ENCODE measurements around the gene DOLK. TPM values are rescaled to one million over a fixed set of nuclear protein-coding genes. Genes with fewer than 3 reads are reported as not detected.

DOLK gene
- total and polyA plus RNA-seq, 2 of the 4 experiments (the other 2 are of a cell fraction): 23.2 to 30.8 TPM

- ChIA-PET CTCF (interaction anchor here (1.0 kb wide), 1 partner anchor 9 kb away, joined by 4 read pairs; no protein-coding TSS in a partner anchor), POLR2A (ENCODE audit: unreplicated experiment) (no interaction called here)
- Histone ChIP-seq H3K9me1 (ENCODE audit: insufficient read depth, low read length) (no peaks in the 10 kb centered on the region), H4K91ac (ENCODE audit: insufficient read depth, low read depth, low read length) (no peak overlapping the region), H2BK20ac (ENCODE audit: low read depth, low read length) (no peak overlapping the region), H4K5ac (ENCODE audit: low read depth, low read length) (no peak overlapping the region), H3K27ac (ENCODE audit: insufficient read depth, low read length) (no peak overlapping the region), H3K9ac (ENCODE audit: low read depth, low read length) (no peak overlapping the region), H3K56ac (ENCODE audit: extremely low read depth, insufficient read depth, low read length) (no peak overlapping the region), H2AK9ac (replicated peaks; ENCODE audit: low read depth, low read length, poor library complexity) (peak overlapping the region; percentile 42), H3K27me3 (ENCODE audit: control insufficient read depth, insufficient read depth, low read length) (no peaks in the 10 kb centered on the region), H3K4ac (ENCODE audit: low read depth, low read length) (no peak overlapping the region), H3K36me3 (ENCODE audit: control insufficient read depth, insufficient read depth, low read length) (no peaks in the 10 kb centered on the region; the same call in 1 of the 2 replicates), H3K4me2 (ENCODE audit: low read depth, low read length) (no peak overlapping the region), H3K18ac (ENCODE audit: low read depth, low read length) (no peak overlapping the region), H3K14ac (replicated peaks; ENCODE audit: low read depth, low read length) (no peak overlapping the region), H3K4me1 (ENCODE audit: control insufficient read depth, insufficient read depth, low read length) (no peaks in the 10 kb centered on the region), H3K79me1 (ENCODE audit: low read depth in 1 of 2, low read length in 2 of 2) (no peaks in the 10 kb centered on the region), H3K23ac (ENCODE audit: low read depth, low read length) (no peak overlapping the region), H2BK5ac (ENCODE audit: low read depth, low read length, poor library complexity, severe bottlenecking) (no peak overlapping the region), H2AFZ (replicated peaks; ENCODE audit: low read length, poor library complexity) (no peak overlapping the region), H2BK120ac (ENCODE audit: low read depth, low read length) (no peak overlapping the region), H4K20me1 (ENCODE audit: insufficient read depth, low read length) (no peaks in the 10 kb centered on the region), H2AK5ac (ENCODE audit: low read depth, low read length) (no peak overlapping the region; the same call in 1 of the 2 replicates), H2BK15ac (ENCODE audit: low read depth, low read length) (no peak overlapping the region), H3K9me3 (ENCODE audit: control insufficient read depth, insufficient read depth, low read length) (no peaks in the 10 kb centered on the region), H4K8ac (ENCODE audit: low read depth in 2 of 2, low read length in 2 of 2) (no peak overlapping the region), H3K4me3 (ENCODE audit: insufficient read depth, low read depth, low read length) (no peak overlapping the region)
- no TSS peak for BruUV-seq (replicated peaks)
- WGBS, 2 experiments (ENCODE audit: extremely low coverage in 2 of 2, insufficient read length in 1 of 2): no CpG with 5 or more reads among the region's 9 CpGs
- no peak; the same call in 1 of the 2 replicates for ATAC-seq (ENCODE audit: low read depth)
- in situ Hi-C loops (cut with MboI; ENCODE audit: low sequenced_read_pairs): no loop called here
- DNase-seq: no peak
- dilution Hi-C loops (cut with HindIII; ENCODE audit: low sequenced_read_pairs, unreplicated experiment): no loop called here
- TF ChIP-seq USF2 (IDR thresholded peaks at IDR 0.05; ENCODE audit: low read depth, low read length) (no peak), RCOR1 (IDR thresholded peaks at IDR 0.05; ENCODE audit: insufficient replicate concordance, low read length) (no peak), CTCF (conservative IDR thresholded peaks at IDR 0.05; ENCODE audit: low read depth, low read length) (no peak), NFE2L2 (IDR thresholded peaks at IDR 0.05; ENCODE audit: low read depth, low read length) (no peak), CHD1 (IDR thresholded peaks at IDR 0.05; ENCODE audit: low read depth, low read length) (no peak), SMC3 (IDR thresholded peaks at IDR 0.05; ENCODE audit: low read depth, low read length) (no peak)
- intact Hi-C loops (cut with micrococcal nuclease): no loop called here
These were observed 9.9 kb downstream of the DOLK start for GRCh38 chr9:128937310-128938165.

Measured in IMR-90 (cell line).